ENCODE results near the gene RFNG. TPM values are rescaled to one million over a fixed set of nuclear protein-coding genes. Genes with fewer than 3 reads are reported as not detected.
A peak's percentile ranks its signal among the peaks of the same experiment; 100 is the strongest.

Gene RFNG
- total RNA-seq, 1 donor = 33.3 TPM

DNA sequence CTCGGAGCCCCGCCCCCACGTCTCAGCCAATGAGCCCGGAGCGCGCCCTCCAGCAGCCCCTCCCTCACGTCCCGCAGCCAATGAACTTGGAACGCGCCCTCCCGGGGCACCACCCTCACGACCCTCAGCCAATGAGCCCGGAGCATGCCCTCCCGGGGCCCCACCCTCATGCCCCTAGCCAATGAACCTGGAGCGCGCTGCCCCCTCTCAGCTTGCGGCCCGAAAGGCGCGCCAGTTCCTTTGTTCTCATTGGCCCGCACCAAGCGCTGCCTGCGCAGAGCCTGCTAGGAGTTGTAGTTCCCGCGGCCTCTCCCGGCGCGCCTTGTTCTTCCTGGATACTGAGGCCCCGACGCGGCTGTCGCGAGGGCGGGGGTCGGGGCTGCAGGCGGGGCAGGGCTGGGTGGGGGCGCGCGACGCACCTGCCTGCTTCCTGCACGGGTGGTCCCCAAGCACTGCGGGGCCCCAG, 28.6 kb downstream of the RFNG start, which contains the start of gene LRRC45:
Gene LRRC45, plus strand, starts transcription at position 325 of the 466 bp plus-strand sequence. CDS start 339 bp downstream, outside the sequence.
- TF ChIP-seq, protein P1, sequence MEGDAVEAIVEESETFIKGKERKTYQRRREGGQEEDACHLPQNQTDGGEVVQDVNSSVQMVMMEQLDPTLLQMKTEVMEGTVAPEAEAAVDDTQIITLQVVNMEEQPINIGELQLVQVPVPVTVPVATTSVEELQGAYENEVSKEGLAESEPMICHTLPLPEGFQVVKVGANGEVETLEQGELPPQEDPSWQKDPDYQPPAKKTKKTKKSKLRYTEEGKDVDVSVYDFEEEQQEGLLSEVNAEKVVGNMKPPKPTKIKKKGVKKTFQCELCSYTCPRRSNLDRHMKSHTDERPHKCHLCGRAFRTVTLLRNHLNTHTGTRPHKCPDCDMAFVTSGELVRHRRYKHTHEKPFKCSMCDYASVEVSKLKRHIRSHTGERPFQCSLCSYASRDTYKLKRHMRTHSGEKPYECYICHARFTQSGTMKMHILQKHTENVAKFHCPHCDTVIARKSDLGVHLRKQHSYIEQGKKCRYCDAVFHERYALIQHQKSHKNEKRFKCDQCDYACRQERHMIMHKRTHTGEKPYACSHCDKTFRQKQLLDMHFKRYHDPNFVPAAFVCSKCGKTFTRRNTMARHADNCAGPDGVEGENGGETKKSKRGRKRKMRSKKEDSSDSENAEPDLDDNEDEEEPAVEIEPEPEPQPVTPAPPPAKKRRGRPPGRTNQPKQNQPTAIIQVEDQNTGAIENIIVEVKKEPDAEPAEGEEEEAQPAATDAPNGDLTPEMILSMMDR (IDR thresholded peaks at IDR 0.05; ENCODE audit: insufficient read depth, low read length) = no peak
- DNase-seq (ENCODE audit: low read depth) = peak; percentile 99
- H3K4me3 ChIP-seq (ENCODE audit: low read depth, low read length) = peak within 1 kb of the TSS; percentile 86

DNA sequence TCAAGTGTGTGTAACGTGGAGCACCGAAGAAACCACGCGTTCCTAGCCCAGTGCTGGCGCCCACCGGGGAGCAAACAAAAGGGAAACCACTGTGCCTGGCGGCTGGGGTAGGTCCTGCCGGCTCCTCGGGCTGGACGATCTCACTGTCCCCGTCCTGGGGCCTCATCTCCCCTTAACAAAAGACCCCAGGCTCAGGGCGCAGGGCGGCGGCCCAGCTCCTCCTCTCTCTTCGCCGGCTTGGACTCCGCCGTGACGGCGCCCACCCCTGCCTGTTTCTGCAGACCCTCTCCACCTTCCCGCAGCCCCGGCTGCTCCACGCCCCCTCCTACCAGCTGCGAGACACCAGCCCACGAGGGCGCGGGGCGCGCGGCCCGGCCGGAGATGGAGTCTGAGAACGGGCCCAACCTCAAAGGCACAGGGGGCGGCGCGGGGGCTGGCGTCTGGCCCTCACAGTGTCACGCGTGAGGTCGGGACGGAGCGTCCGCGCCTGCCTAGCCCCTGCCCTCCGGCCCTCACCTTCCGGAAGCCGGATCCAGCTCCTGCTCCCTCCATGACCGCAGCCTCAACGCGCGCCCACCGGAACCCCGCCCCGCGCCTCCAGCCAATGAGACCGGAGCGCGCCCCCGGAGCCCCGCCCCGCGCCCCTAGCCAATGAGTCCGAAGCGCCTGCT, 29.2 kb downstream of the RFNG start, which contains the start of gene CENPX:
Gene CENPX, minus strand, starts transcription at position 569 of the 671 bp plus-strand sequence. Its CDS starts 17 bp downstream, at position 552.
- H3K4me3 ChIP-seq (ENCODE audit: low read depth, low read length) = peak within 1 kb of the TSS; percentile 86
- DNase-seq (ENCODE audit: low read depth) = no peak
- TF ChIP-seq, protein P1 (IDR thresholded peaks at IDR 0.05; ENCODE audit: insufficient read depth, low read length) = no peak

GRCh38 chr17:82021900-82022309, 29.7 kb downstream of the RFNG start:
- DNase-seq (ENCODE audit: low read depth) = no peak

GRCh38 chr17:82021107-82021899, 30.3 kb downstream of the RFNG start:
- peak overlapping the region; percentile 86 for H3K4me3 ChIP-seq (ENCODE audit: low read depth, low read length)
- DNase-seq (ENCODE audit: low read depth) = peak; percentile 80
- TF ChIP-seq, protein P1 (IDR thresholded peaks at IDR 0.05; ENCODE audit: insufficient read depth, low read length) = peak; percentile 82

More at GRCh38 chr17:82021900-82022309, 29.7 kb downstream of the RFNG start:
- TF ChIP-seq, protein P1 (IDR thresholded peaks at IDR 0.05; ENCODE audit: insufficient read depth, low read length) = no peak
- peak overlapping the region; percentile 86 for H3K4me3 ChIP-seq (ENCODE audit: low read depth, low read length)

- H3K4me3 ChIP-seq (ENCODE audit: low read depth, low read length) = no peak overlapping the region
- DNase-seq (ENCODE audit: low read depth) = no peak
- TF ChIP-seq, protein P1 (IDR thresholded peaks at IDR 0.05; ENCODE audit: insufficient read depth, low read length) = no peak
Measured at GRCh38 chr17:82020572-82021106, 31.0 kb downstream of the RFNG start.

GRCh38 chr17:82019690-82020571, 31.7 kb downstream of the RFNG start:
- H3K4me3 ChIP-seq (ENCODE audit: low read depth, low read length) = no peak overlapping the region
- peak; percentile 30 for DNase-seq (ENCODE audit: low read depth)
- TF ChIP-seq, protein P1 (IDR thresholded peaks at IDR 0.05; ENCODE audit: insufficient read depth, low read length) = peak; percentile 75
